ENCODE results near the gene CTIF. TPM values are rescaled to one million over a fixed set of nuclear protein-coding genes. Genes with fewer than 3 reads are reported as not detected.

CTIF gene
- total and polyA plus RNA-seq, 4 donors: 10.6 to 26.7 (median 12.3) TPM

GRCh38 chr18:48699761-48700160, 160.9 kb downstream of the CTIF start:
- H3K36me3 ChIP-seq (ENCODE audit: control insufficient read depth in 4 of 4, insufficient read depth in 3 of 4, low read depth in 1 of 4, low read length in 3 of 4): peaks cover 0 to 5% (median 2%) of the 10 kb centered on the region in 4 donors
- no peak for DNase-seq (ENCODE audit: low spot score)
- no peak overlapping the region for H3K27ac ChIP-seq (ENCODE audit: low read depth in 1 of 2, low read length in 2 of 2)
- no peaks in the 10 kb centered on the region for H3K27me3 ChIP-seq (ENCODE audit: control insufficient read depth in 4 of 4, insufficient read depth in 4 of 4, low read length in 3 of 4)
- TF ChIP-seq GABPA (IDR thresholded peaks at IDR 0.05 in 1 of 2, conservative IDR thresholded peaks at IDR 0.05 in 1 of 2) (no peak), JUND (IDR thresholded peaks at IDR 0.05) (no peak)
- no peaks in the 10 kb centered on the region for H3K9me3 ChIP-seq (ENCODE audit: control insufficient read depth in 4 of 4, low read length in 3 of 4)
- 90% methylated on average over 7 of the region's 7 CpGs for WGBS
- no peak overlapping the region for H3K9ac ChIP-seq (ENCODE audit: low read depth in 1 of 2, low read length in 2 of 2)
- H3K4me1 ChIP-seq (ENCODE audit: control insufficient read depth in 4 of 4, insufficient read depth in 4 of 4, low read length in 3 of 4): no peaks in the 10 kb centered on the region
- H3K4me3 ChIP-seq (ENCODE audit: low read depth in 1 of 3, low read length in 3 of 3): no peak overlapping the region

- no peak for DNase-seq (ENCODE audit: low spot score)
- Histone ChIP-seq H3K4me3 (ENCODE audit: low read depth in 1 of 3, low read length in 3 of 3) (no peak overlapping the region), H3K9me3 (ENCODE audit: control insufficient read depth in 4 of 4, low read length in 3 of 4) (no peaks in the 10 kb centered on the region), H3K27me3 (ENCODE audit: control insufficient read depth in 4 of 4, insufficient read depth in 4 of 4, low read length in 3 of 4) (no peaks in the 10 kb centered on the region), H3K27ac (ENCODE audit: low read depth in 1 of 2, low read length in 2 of 2) (no peak overlapping the region), H3K9ac (ENCODE audit: low read depth in 1 of 2, low read length in 2 of 2) (no peak overlapping the region), H3K4me1 (ENCODE audit: control insufficient read depth in 4 of 4, insufficient read depth in 4 of 4, low read length in 3 of 4) (no peaks in the 10 kb centered on the region), H3K36me3 (ENCODE audit: control insufficient read depth in 4 of 4, insufficient read depth in 3 of 4, low read depth in 1 of 4, low read length in 3 of 4) (peaks cover 0 to 8% (median 5%) of the 10 kb centered on the region in 4 donors)
- 98% methylated on average over 9 of the region's 9 CpGs for WGBS
- TF ChIP-seq YY1 (IDR thresholded peaks at IDR 0.05): no peak
Observed at GRCh38 chr18:48700446-48700845, 161.6 kb downstream of the CTIF start.

GRCh38 chr18:48702346-48703027, 163.7 kb downstream of the CTIF start:
- 92% methylated on average over 9 of the region's 9 CpGs for WGBS

DNA sequence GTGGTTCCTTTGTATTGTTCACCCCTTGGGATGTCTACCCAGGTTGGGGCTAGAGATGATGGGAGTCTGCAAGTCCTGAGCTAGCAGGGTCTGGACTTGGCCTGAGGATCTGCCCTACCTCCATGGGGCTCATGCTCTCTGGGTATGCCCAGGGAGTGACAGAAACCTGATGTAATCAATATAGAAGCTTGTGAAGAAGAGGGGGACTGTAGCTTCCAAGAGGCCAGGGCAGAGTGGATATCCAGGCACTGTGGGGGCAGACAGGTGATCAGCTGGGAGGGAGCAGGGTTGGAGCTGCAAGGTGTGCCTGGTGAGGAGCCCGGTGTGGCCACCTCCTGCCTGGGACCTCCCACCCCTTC, 164.2 kb downstream of the CTIF start:
- Histone ChIP-seq H3K27ac (ENCODE audit: low read depth in 1 of 2, low read length in 2 of 2) (no peak overlapping the region), H3K9ac (ENCODE audit: low read depth in 1 of 2, low read length in 2 of 2) (no peak overlapping the region), H3K4me1 (ENCODE audit: control insufficient read depth in 4 of 4, insufficient read depth in 4 of 4, low read length in 3 of 4) (no peaks in the 10 kb centered on the region), H3K4me3 (ENCODE audit: low read depth in 1 of 3, low read length in 3 of 3) (no peak overlapping the region), H3K36me3 (ENCODE audit: control insufficient read depth in 4 of 4, insufficient read depth in 3 of 4, low read depth in 1 of 4, low read length in 3 of 4) (peaks cover 0 to 8% (median 5%) of the 10 kb centered on the region in 4 donors), H3K27me3 (ENCODE audit: control insufficient read depth in 4 of 4, insufficient read depth in 4 of 4, low read length in 3 of 4) (no peaks in the 10 kb centered on the region), H3K9me3 (ENCODE audit: control insufficient read depth in 4 of 4, low read length in 3 of 4) (no peaks in the 10 kb centered on the region)
- TF ChIP-seq NR2F2 (IDR thresholded peaks at IDR 0.05) (no peak), CTCF (IDR thresholded peaks at IDR 0.05; ENCODE audit: low read depth, low read length, missing input control) (no peak), FOXA2 (IDR thresholded peaks at IDR 0.05) (no peak), RXRA (IDR thresholded peaks at IDR 0.05) (no peak), HNF4A (conservative IDR thresholded peaks at IDR 0.05) (no peak)
- TF ChIP-seq, protein P1, sequence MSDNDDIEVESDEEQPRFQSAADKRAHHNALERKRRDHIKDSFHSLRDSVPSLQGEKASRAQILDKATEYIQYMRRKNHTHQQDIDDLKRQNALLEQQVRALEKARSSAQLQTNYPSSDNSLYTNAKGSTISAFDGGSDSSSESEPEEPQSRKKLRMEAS (IDR thresholded peaks at IDR 0.05): no peak
- DNase-seq (ENCODE audit: low spot score): no peak
- 94% methylated on average over 1 of the region's 1 CpG for WGBS

More at GRCh38 chr18:48702346-48703027, 163.7 kb downstream of the CTIF start:
- TF ChIP-seq NR2F2 (IDR thresholded peaks at IDR 0.05) (no peak), TAF1 (conservative IDR thresholded peaks at IDR 0.05) (no peak)
- TF ChIP-seq, protein P2, sequence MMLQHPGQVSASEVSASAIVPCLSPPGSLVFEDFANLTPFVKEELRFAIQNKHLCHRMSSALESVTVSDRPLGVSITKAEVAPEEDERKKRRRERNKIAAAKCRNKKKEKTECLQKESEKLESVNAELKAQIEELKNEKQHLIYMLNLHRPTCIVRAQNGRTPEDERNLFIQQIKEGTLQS (IDR thresholded peaks at IDR 0.05): no peak
- H3K4me1 ChIP-seq (ENCODE audit: control insufficient read depth in 4 of 4, insufficient read depth in 4 of 4, low read length in 3 of 4): no peaks in the 10 kb centered on the region
- peaks cover 0 to 8% (median 5%) of the 10 kb centered on the region in 4 donors for H3K36me3 ChIP-seq (ENCODE audit: control insufficient read depth in 4 of 4, insufficient read depth in 3 of 4, low read depth in 1 of 4, low read length in 3 of 4)
- no peak for DNase-seq (ENCODE audit: low spot score)
- H3K27me3 ChIP-seq (ENCODE audit: control insufficient read depth in 4 of 4, insufficient read depth in 4 of 4, low read length in 3 of 4): no peaks in the 10 kb centered on the region
- no peak overlapping the region for H3K4me3 ChIP-seq (ENCODE audit: low read depth in 1 of 3, low read length in 3 of 3)
- H3K9me3 ChIP-seq (ENCODE audit: control insufficient read depth in 4 of 4, low read length in 3 of 4): no peaks in the 10 kb centered on the region
- no peak overlapping the region for H3K9ac ChIP-seq (ENCODE audit: low read depth in 1 of 2, low read length in 2 of 2)
- no peak overlapping the region for H3K27ac ChIP-seq (ENCODE audit: low read depth in 1 of 2, low read length in 2 of 2)

Measured in liver (tissue), 9 donors.